Loucy (cell line): ENCODE measurements around the gene OR2G2.

Source experiments
- H2AFZ ChIP-seq: fragments of 200-600 bp; sonication (generic); 2 replicates; pipeline ENCODE4 v1.6.0; 2016; ENCODE audit warnings: antibody characterized with exemption, mild to moderate bottlenecking, low read length, moderate library complexity
- H3F3A ChIP-seq: fragments of 200-600 bp; 2 replicates; pipeline ENCODE4 v1.6.0; 2016; ENCODE audit warnings: antibody characterized with exemption, low read depth, mild to moderate bottlenecking
- H3K27me3 ChIP-seq: fragments of 200-600 bp; sonication (generic); 2 replicates; pipeline ENCODE4 v1.6.1; 2014; ENCODE audit warnings: low read length, mild to moderate bottlenecking; ENCODE audit not compliant: insufficient read depth, poor library complexity, severe bottlenecking
- H3K36me3 ChIP-seq: fragments of 200-600 bp; sonication (generic); 2 replicates; pipeline ENCODE4 v1.6.1; 2016; ENCODE audit warnings: low read length; ENCODE audit not compliant: insufficient read depth
- H3K4me1 ChIP-seq: fragments of 200-600 bp; sonication (generic); 2 replicates; pipeline ENCODE4 v1.5.1; 2014; ENCODE audit warnings: low read length, mild to moderate bottlenecking; ENCODE audit not compliant: insufficient read depth, poor library complexity, severe bottlenecking
- H3K4me2 ChIP-seq: fragments of 200-600 bp; sonication (generic); 2 replicates; pipeline ENCODE4 v1.6.0; 2014; ENCODE audit warnings: antibody characterized with exemption, low read length, low read depth, mild to moderate bottlenecking; ENCODE audit not compliant: poor library complexity, severe bottlenecking
- H3K4me3 ChIP-seq: fragments of 200-600 bp; sonication (generic); 2 replicates; pipeline ENCODE4 v1.5.1; 2014; ENCODE audit warnings: low read length, mild to moderate bottlenecking, mixed read lengths; ENCODE audit not compliant: poor library complexity, severe bottlenecking
- H3K79me2 ChIP-seq: fragments of 200-600 bp; sonication (generic); 2 replicates; pipeline ENCODE4 v1.6.1; 2014; ENCODE audit warnings: low read length; ENCODE audit not compliant: insufficient read depth
- H3K9ac ChIP-seq: fragments of 200-600 bp; sonication (generic); 2 replicates; pipeline ENCODE4 v1.6.0; 2014; ENCODE audit warnings: mild to moderate bottlenecking, low read depth, low read length, moderate library complexity; ENCODE audit not compliant: poor library complexity, severe bottlenecking
- H3K9me2 ChIP-seq: fragments of 200-600 bp; sonication (generic); replicated peaks from 2 replicates; pipeline ENCODE4 v1.6.1; 2016; ENCODE audit warnings: low read depth, low read length, mixed read lengths
- H3K9me3 ChIP-seq: fragments of 200-600 bp; sonication (generic); 2 replicates; pipeline ENCODE4 v1.6.1; 2014; ENCODE audit warnings: mild to moderate bottlenecking, antibody characterized with exemption, low read length, low read depth; ENCODE audit not compliant: insufficient read depth
- H4K20me1 ChIP-seq: fragments of 200-600 bp; sonication (generic); 2 replicates; pipeline ENCODE4 v1.6.0; 2014; ENCODE audit warnings: antibody characterized with exemption, low read length, mild to moderate bottlenecking; ENCODE audit not compliant: insufficient read depth, poor library complexity, severe bottlenecking
- EZH2phosphoT487 ChIP-seq: fragments of 200-600 bp; IDR thresholded peaks from 2 replicates; pipeline ENCODE4 v1.6.1; 2018; ENCODE audit warnings: antibody characterized with exemption, mild to moderate bottlenecking, moderate library complexity, borderline replicate concordance
- TF ChIP-seq, protein P1 (sequence below): fragments of 200-600 bp; sonication (generic); conservative IDR thresholded peaks from 2 replicates; pipeline ENCODE4 v1.5.1; 2014; ENCODE audit warnings: mild to moderate bottlenecking, antibody characterized with exemption, low read length

The OR2G2 gene

DNA sequence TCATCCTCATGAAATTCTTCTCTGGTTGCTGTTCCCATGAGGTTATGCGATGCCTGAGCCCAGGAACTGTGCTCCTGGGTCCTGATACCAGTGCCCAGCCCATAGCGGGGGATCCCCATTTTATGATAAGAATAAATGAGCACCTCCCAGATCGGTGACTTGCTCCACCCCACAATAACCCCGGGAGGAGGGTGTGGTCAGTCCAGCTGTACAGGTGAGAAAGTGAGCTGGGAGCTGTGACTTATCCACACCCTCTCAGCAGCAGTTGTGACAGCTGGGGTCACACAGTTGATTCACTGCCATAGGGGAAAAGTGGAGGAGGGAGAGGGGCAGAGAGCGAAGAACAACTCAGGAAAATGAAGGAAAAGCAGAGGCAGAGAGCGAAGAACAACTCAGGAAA, 50.6 kb downstream of the OR2G2 start:
- H3K9me3 ChIP-seq, result no peaks in the 10 kb centered on the region
- no peaks in the 10 kb centered on the region for H3K27me3 ChIP-seq
- H2AFZ ChIP-seq, result no peak overlapping the region
- no peaks in the 10 kb centered on the region for H3F3A ChIP-seq
- no peak overlapping the region for H3K9ac ChIP-seq
- H4K20me1 ChIP-seq, result no peaks in the 10 kb centered on the region
- no peaks in the 10 kb centered on the region for H3K9me2 ChIP-seq
- H3K4me1 ChIP-seq, result peaks cover 16% of the 10 kb centered on the region
- no peak overlapping the region for H3K4me2 ChIP-seq
- H3K36me3 ChIP-seq, result no peaks in the 10 kb centered on the region
- TF ChIP-seq EZH2phosphoT487, result no peak
- TF ChIP-seq, protein P1, sequence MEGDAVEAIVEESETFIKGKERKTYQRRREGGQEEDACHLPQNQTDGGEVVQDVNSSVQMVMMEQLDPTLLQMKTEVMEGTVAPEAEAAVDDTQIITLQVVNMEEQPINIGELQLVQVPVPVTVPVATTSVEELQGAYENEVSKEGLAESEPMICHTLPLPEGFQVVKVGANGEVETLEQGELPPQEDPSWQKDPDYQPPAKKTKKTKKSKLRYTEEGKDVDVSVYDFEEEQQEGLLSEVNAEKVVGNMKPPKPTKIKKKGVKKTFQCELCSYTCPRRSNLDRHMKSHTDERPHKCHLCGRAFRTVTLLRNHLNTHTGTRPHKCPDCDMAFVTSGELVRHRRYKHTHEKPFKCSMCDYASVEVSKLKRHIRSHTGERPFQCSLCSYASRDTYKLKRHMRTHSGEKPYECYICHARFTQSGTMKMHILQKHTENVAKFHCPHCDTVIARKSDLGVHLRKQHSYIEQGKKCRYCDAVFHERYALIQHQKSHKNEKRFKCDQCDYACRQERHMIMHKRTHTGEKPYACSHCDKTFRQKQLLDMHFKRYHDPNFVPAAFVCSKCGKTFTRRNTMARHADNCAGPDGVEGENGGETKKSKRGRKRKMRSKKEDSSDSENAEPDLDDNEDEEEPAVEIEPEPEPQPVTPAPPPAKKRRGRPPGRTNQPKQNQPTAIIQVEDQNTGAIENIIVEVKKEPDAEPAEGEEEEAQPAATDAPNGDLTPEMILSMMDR, result no peak
- H3K79me2 ChIP-seq, result no peaks in the 10 kb centered on the region
- no peak overlapping the region for H3K4me3 ChIP-seq
